ENCODE data around the gene MEX3C. TPM values are rescaled to one million over a fixed set of nuclear protein-coding genes. Genes with fewer than 3 reads are reported as not detected.

MEX3C gene
- total RNA-seq, 1 donor from 2014 or later: 33.2 TPM

Other genes starting within 250 kb of the MEX3C start
- 8.1 TPM for gene ELAC1, start 229.6 kb downstream of the MEX3C start, total RNA-seq
- gene SMAD4, start 167.5 kb downstream of the MEX3C start, total RNA-seq: 108 TPM

Measured in mucosa of gallbladder (tissue), 1 donor.